Measurements from ENCODE around the gene SLC7A1.

The SLC7A1 gene

DNA sequence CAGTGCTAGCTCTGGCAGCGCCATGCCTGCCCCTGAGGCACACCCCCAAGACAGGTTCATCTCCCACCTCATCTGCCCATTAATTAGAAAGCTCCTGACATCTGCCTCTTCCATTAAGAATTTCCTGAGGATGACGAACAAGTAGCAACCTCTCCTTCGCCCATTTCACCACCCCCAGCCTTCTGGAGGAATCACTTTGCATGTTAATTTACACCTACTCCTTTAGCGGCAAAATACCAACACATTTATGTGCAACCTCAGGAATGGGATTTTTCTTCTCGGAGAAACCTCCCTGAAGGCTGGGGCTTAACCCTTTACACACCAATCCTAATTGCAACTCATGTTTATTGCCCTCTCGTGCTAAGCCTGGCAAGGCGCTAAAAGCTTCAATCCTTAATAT is 13.8 kb downstream of the SLC7A1 start:
- H3K4me3 ChIP-seq (ENCODE audit: low read depth, low read length), result no peak overlapping the region
- no peak for DNase-seq (ENCODE audit: low read depth)
- no peak for TF ChIP-seq MYC (IDR thresholded peaks at IDR 0.05; ENCODE audit: low read depth, low read length)
- no peak for TF ChIP-seq CTCF (IDR thresholded peaks at IDR 0.05; ENCODE audit: low read depth, low read length)
- no peak for TF ChIP-seq POLR2A (IDR thresholded peaks at IDR 0.05; ENCODE audit: extremely low read depth, insufficient read length)
- TF ChIP-seq, protein P1, sequence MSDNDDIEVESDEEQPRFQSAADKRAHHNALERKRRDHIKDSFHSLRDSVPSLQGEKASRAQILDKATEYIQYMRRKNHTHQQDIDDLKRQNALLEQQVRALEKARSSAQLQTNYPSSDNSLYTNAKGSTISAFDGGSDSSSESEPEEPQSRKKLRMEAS (IDR thresholded peaks at IDR 0.05; ENCODE audit: low read depth, low read length), result no peak

- H3K4me3 ChIP-seq (ENCODE audit: low read depth, low read length), result no peak overlapping the region
- no peak for DNase-seq (ENCODE audit: low read depth)
- TF ChIP-seq CTCF (IDR thresholded peaks at IDR 0.05; ENCODE audit: low read depth, low read length) (no peak), POLR2A (IDR thresholded peaks at IDR 0.05; ENCODE audit: extremely low read depth, insufficient read length) (no peak), MYC (IDR thresholded peaks at IDR 0.05; ENCODE audit: low read depth, low read length) (no peak)
- TF ChIP-seq, protein P1 (IDR thresholded peaks at IDR 0.05; ENCODE audit: low read depth, low read length), result no peak
Observed at GRCh38 chr13:29579094-29579493, 16.4 kb downstream of the SLC7A1 start.

DNA sequence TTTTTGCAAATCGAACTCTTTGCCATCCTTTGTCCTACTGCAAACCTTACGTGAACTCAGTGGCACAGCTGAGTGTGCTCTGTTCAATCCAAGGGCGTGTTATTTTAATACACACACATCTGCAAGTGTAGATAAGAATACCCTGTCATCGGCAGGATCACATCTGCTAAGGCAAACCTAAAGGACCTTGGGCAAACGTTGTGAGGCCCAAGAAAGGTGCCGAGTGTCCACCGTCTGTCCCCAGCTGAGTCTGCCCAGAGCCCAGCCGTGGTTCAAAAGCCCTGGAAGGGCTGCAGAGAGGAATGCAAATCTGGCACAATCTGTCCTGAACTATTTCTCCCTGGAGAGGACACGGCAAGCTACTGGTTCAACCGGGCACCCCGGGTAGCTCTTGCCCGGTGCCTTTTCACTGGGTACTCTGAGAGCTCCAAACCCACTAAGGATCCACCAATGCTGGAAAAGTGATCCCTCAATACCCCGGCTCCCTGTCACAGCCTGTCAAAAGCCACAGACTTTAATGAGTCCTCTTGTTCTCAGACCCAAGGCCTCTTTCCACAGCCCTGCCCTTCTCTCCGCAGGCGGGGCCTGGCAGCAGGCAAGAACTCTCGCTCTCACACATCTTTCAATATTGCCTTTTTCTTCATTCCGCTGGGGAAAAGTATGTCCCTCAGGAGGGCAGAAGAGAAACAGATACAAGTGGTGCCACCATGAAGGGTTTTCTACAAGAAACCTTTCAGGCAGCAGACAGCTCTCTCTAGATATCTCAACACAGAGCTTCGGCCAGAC is 17.0 kb downstream of the SLC7A1 start:
- no peak overlapping the region for H3K4me3 ChIP-seq (ENCODE audit: low read depth, low read length)
- TF ChIP-seq MYC (IDR thresholded peaks at IDR 0.05; ENCODE audit: low read depth, low read length), result no peak
- no peak for TF ChIP-seq POLR2A (IDR thresholded peaks at IDR 0.05; ENCODE audit: extremely low read depth, insufficient read length)
- TF ChIP-seq CTCF (IDR thresholded peaks at IDR 0.05; ENCODE audit: low read depth, low read length), result no peak
- no peak for DNase-seq (ENCODE audit: low read depth)

DNA sequence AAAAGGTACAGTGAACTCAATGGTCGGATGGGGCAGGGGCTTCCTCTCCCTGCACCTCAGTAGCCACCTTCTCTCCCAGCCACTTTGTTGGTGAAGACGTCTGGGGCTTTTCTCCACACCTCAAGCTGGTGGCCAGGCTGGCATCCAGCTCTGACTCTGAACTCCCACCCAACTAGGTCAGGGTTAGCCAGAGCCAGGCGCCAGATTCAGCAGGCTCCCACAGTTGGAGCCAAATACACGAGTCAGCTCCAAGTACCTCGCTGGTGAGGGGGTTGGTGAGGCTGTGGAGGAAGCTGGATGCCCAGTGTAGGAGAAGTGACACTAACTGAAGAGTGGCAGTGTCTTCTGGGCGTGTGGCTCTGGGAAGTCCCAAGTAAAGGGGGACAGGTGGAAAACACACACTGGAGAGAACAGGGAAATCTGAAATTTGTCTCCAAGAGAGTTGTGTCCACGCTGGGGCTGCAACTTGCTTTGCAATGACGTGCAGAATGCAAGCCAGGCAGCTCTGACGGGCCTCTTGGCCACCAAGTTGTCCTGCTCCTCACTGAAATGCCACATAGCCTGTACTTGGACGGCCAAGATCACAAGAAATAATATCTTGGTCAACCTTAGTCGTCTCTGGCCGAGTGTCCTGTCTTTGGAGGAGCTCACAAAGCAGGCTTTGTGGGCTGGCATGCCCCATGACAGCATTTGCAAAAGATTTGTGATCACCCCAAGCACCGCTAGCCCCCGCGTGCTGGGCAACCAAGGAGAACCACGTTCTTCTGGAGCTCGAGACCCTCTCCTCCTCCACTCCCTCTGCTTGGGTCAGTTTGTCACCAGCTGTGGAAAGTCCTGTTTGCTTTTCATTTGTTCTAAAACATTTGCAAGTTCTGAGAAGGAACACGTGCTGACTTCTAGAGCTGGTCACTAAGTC is 18.1 kb downstream of the SLC7A1 start:
- TF ChIP-seq MYC (IDR thresholded peaks at IDR 0.05; ENCODE audit: low read depth, low read length), result no peak
- DNase-seq (ENCODE audit: low read depth), result no peak
- no peak overlapping the region for H3K4me3 ChIP-seq (ENCODE audit: low read depth, low read length)

DNA sequence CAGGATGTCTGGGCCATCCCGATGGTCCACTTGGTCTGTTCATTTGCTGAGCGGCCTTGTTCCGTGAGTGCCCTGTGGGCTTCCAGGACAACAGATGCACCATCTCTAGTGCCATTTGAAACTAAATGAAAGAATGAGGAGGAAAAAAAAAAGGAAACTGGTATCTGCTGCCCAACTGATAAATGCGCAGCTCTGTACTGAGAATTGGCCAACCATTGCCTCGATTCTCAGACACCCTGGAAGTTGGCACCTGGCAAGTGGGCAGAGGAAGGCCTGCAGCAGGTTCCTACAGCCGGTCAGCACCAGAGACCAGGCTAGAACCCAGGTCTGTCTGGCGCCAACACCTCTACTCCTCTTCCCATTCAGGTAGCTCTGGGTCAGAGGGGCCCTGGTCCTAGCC is 18.9 kb downstream of the SLC7A1 start:
- no peak for DNase-seq (ENCODE audit: low read depth)
- TF ChIP-seq POLR2A (IDR thresholded peaks at IDR 0.05; ENCODE audit: extremely low read depth, insufficient read length), result no peak
- no peak for TF ChIP-seq CTCF (IDR thresholded peaks at IDR 0.05; ENCODE audit: low read depth, low read length)
- TF ChIP-seq, protein P1 (IDR thresholded peaks at IDR 0.05; ENCODE audit: low read depth, low read length), result no peak
- no peak for TF ChIP-seq MYC (IDR thresholded peaks at IDR 0.05; ENCODE audit: low read depth, low read length)
- no peak overlapping the region for H3K4me3 ChIP-seq (ENCODE audit: low read depth, low read length)

DNA sequence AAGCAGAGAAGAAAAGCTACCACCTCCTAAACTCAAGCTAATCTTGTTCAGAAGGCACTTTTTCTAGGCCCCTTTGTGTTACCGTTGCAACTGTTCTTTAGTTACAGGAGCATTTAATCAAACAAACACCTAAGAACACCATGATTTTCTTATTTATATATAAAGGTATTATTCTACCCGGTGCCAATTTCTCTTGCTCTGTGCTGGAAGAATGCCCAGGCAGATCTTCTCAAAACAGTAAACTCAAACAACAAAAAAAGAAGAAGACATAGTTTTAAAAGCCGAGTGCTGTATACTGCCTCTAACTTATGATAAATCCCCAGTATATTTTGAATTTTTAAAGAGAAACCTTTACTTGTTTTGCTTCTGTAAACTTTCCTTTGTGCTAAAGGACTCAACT is 20.4 kb downstream of the SLC7A1 start:
- TF ChIP-seq MYC (IDR thresholded peaks at IDR 0.05; ENCODE audit: low read depth, low read length) (no peak), POLR2A (IDR thresholded peaks at IDR 0.05; ENCODE audit: extremely low read depth, insufficient read length) (no peak), CTCF (IDR thresholded peaks at IDR 0.05; ENCODE audit: low read depth, low read length) (no peak)
- TF ChIP-seq, protein P1 (IDR thresholded peaks at IDR 0.05; ENCODE audit: low read depth, low read length), result no peak
- H3K4me3 ChIP-seq (ENCODE audit: low read depth, low read length), result no peak overlapping the region
- no peak for DNase-seq (ENCODE audit: low read depth)

Data from NB4 (cell line).